Stimulated activated CD8-positive, alpha-beta memory T cell treated with anti-CD3 and anti-CD28 coated beads, Interleukin-2, amount 100 ng/mL, for 48 hours (primary cell): ENCODE data around the gene CPEB2.

Source experiments
- DNase-seq, 2 donors: peaks; one replicate each; pipeline ENCODE4 v3.0.0-alpha.2; 2020; ENCODE audit warnings: low read depth in 2 of 2

Gene CPEB2

GRCh38 chr4:15001869-15002658 is at the start of gene CPEB2:
Gene CPEB2 (plus strand): TSS chr4:15002481. CDS start chr4:15002674, 193 bp downstream.
- peak; percentile 87 for DNase-seq

GRCh38 chr4:14958436-14958835 is 43.8 kb upstream of the CPEB2 start:
- no peak for DNase-seq

- DNase-seq = no peak
Observed at GRCh38 chr4:14961292-14961691, 41.0 kb upstream of the CPEB2 start.

GRCh38 chr4:14965071-14965470 is 37.2 kb upstream of the CPEB2 start:
- DNase-seq = no peak

GRCh38 chr4:14967982-14968381 is 34.3 kb upstream of the CPEB2 start:
- DNase-seq = no peak

GRCh38 chr4:14977830-14978229 is 24.5 kb upstream of the CPEB2 start:
- DNase-seq = no peak

- DNase-seq = no peak
Observed at GRCh38 chr4:14984448-14984847, 17.8 kb upstream of the CPEB2 start.

GRCh38 chr4:14985161-14985560 is 17.1 kb upstream of the CPEB2 start:
- DNase-seq = no peak

GRCh38 chr4:14985843-14986242 is 16.4 kb upstream of the CPEB2 start:
- no peak for DNase-seq

- DNase-seq = no peak
Observed at GRCh38 chr4:14987054-14987453, 15.2 kb upstream of the CPEB2 start.

- DNase-seq = no peak
Observed at GRCh38 chr4:14990484-14990883, 11.8 kb upstream of the CPEB2 start.

- DNase-seq = no peak
Observed at GRCh38 chr4:14994242-14994641, 8.0 kb upstream of the CPEB2 start.

- peak; percentile 19 to 29 for DNase-seq
Observed at GRCh38 chr4:15001248-15001868, 923 bp upstream of the CPEB2 start.

GRCh38 chr4:15002659-15003400 is 549 bp downstream of the CPEB2 start:
- DNase-seq = peak; percentile 51 to 57

GRCh38 chr4:15003401-15003890 is 1.2 kb downstream of the CPEB2 start:
- peak; percentile 33 to 55 for DNase-seq

GRCh38 chr4:15003891-15004738 is 1.8 kb downstream of the CPEB2 start:
- DNase-seq = peak; percentile 9 to 36

GRCh38 chr4:15004739-15005301 is 2.5 kb downstream of the CPEB2 start:
- peak; percentile 27 to 28 for DNase-seq

GRCh38 chr4:15005474-15006115 is 3.3 kb downstream of the CPEB2 start:
- DNase-seq = no peak

GRCh38 chr4:15006416-15007024 is 4.2 kb downstream of the CPEB2 start:
- DNase-seq = no peak

GRCh38 chr4:15007201-15007600 is 4.9 kb downstream of the CPEB2 start:
- DNase-seq = no peak
